Stimulated activated CD4-positive, alpha-beta T cell treated with anti-CD3 and anti-CD28 coated beads, TNF-alpha, amount 100 ng/mL, for 1 hour (primary cell): ENCODE results near the gene LHPP.
"Not testable (repeated sequence)": the region's sequence is repeated elsewhere in the genome, so short reads cannot be mapped to it uniquely, and the experiment has no call there.

Source experiments
- DNase-seq, 3 donors: peaks; one replicate each; pipeline ENCODE4 v3.0.0-alpha.2; 2020; ENCODE audit warnings: low read depth in 3 of 3, low spot score in 1 of 3

Gene LHPP, protein sequence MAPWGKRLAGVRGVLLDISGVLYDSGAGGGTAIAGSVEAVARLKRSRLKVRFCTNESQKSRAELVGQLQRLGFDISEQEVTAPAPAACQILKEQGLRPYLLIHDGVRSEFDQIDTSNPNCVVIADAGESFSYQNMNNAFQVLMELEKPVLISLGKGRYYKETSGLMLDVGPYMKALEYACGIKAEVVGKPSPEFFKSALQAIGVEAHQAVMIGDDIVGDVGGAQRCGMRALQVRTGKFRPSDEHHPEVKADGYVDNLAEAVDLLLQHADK

DNA sequence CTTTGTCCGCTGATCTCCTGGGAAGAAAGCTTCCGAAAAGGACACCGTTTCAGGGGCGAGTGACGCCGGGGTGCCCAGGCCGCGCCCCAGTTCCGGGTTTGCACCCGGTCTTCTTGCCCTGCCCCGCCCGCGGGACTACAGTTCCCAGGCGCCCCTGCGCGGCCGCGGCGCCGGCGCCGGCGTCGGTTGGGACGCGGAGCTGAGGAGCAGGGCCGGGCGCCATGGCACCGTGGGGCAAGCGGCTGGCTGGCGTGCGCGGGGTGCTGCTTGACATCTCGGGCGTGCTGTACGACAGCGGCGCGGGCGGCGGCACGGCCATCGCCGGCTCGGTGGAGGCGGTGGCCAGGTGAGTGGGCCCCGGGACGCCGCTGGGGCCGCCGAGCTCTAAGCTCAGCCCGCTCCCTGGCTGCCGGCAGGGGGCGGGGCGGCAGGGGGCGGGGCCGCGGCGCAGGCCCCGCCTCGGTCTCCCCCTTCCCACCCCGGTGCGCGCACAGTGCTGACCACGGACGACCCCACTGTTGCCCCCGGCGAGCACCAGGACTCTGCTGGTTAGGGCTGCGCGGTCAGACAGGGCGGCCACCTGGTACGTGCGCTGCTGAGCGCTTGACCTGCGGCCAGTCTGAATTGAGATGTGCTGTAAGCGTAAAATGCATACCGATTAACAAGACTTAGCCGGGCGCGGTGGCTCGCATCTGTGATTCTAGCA, at the start of gene LHPP:
TSS of gene LHPP (plus strand) at position 182 of the 706 bp plus-strand sequence. CDS start at position 222, 40 bp downstream.
- peak; percentile 54 to 80 (median 65) for DNase-seq

DNA sequence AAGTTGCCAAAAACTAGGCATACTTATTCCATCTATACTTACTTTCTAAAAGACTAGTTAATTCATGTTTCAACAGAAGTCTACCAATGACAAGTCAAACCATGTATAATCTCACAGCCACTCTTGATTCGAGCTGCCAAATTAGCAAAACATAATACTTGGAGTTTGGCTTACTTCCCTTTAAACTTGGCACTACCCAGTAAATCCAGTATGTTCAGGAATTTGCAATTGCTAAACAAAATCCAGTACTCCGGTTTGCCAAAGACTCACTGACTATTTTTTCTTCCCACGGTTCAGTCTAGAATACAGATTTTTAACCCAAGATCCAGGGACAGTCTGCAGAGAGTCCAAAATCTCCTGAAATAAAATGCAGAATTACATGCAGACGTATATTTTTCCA, 47.5 kb upstream of the LHPP start:
- DNase-seq = no peak

DNA sequence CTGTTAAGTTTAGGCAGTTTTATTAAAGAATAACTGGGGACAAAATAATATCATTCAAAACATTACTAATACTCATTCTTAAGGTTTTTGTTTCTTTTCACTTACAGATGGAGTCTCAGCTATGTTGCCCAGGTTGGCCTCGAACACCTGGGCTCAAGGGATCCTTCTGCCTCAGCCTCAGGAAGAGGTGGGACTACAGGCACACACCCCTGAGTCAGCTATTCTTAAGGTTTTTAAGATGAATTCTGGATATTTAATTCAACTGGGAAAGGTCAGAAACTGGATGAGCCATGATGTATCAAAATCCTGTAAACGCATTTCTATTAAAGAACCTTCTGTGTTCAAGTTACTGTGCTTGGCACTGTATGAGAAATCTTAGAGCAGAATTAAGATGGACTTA, 46.4 kb upstream of the LHPP start:
- no peak for DNase-seq

DNA sequence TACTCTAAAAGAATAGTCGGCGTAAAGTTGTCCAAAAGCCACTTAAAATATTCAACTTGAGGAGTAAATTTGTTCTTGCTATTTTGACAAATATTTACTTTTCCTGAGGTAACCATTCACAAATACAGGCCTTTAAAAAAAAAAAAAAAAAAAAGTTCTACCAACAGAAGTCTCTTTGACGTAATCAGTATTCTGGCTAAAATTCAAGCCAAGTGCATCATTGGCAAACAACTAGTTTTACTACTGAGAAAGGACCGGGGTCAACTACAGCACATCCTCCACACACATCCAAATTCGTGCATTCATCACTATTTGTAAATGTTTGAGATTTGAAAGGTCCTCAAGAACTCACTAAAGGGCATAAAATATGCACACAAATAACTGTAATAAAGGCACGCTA, 44.9 kb upstream of the LHPP start:
- no peak for DNase-seq

DNA sequence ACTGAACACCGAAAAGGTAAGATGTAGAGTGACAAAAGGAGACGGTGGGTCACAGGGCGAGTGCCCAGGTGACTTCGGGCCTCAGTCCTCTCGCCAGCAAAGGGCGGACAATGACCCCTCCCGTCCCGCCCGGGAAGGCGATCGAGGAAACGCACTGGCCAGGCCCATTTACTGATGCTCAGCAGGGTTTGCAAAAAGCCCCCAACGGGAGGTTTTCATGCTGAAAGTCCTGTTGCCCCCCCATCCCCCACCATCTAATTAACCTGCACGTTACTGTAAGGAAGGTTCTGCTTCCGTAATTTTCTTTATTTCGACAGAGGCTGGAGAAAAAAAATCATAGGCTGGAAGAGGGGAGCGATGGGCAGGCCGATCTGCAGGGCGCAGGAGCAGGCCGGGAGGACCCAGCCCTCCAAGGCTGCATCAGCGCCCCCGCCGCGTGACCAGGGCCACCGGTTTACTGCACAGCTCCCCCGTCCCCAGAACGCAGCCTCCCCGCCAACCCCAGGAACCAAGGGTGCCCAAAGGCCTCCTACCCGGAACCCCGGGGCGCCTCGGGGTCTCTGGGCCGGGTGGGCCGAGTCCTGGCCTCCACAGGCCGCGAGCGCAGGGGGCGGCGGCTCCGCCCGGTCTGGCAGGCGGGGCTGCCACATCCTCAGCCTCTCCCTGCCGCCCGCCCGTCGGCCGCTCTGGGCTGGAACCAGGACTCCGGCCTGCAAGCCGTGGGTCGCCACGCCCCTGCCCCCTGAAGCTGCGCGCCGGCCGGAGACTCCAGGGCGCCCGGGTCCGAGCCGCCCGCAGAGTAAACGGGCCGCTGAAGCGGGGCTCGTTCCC, 43.5 kb upstream of the LHPP start:
- peak in 2 of 3 donors; percentile 18 to 31 for DNase-seq

DNA sequence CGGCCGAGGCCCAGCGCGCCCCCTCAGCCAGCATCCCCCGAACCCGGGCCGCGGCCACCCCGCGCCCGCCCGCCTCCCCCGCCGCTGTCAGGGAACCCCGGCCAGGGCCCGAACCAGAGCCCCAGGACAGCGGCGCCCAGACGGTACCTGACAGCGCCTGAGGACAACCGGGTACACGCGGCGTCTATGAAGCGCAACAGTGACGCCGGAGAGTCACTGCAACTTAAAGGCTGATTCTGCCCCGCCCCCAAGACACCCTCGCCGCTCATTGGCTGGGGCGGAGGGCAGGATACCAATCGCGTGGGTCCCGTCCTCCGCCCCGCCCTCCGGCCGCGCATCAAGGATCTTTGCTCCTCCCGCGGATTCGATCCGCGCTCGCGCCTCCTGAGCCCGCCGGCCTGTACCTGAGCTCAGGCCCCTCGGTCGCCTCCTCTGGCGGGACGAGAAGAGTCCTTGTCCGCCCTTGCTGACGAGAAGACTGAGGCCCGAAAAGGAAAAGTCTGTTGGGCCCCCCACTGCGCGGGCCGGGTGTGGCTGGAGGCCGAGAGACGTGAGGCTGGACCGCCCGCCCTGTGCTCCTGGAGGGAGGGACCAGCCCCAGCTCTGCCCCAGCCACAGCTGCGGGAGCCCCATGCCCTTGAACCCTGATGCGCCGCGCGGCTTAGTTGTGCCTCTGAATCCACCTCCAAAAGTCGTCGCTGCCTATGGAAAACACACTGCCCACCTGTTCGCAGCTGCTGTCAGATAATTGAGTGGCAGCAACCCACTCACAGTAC, 42.7 kb upstream of the LHPP start, which contains the start of gene OAT:
TSS of gene OAT (minus strand) at position 198 of the 776 bp plus-strand sequence. CDS start 6,752 bp downstream, outside the sequence.
- peak; percentile 83 to 92 (median 88) for DNase-seq

DNA sequence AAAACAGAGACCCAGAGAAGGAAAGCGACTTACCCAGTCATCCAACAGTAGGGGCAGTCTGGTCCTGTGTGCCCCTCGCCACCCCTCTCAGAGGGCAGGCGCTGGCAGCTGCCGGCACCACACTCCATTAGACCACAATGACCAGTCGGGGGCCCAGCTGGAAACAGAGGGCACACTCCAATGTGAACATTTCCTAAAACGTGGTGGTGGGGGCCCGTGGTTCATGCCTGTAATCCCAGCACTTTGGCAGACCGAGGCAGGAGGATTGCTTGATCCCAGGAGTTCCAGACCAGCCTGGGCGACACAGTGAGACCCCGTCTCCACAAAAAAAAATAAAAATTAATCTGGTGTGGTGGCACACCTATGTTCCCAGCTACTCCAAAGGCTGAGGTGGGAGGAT, 42.0 kb upstream of the LHPP start:
- no peak for DNase-seq

DNA sequence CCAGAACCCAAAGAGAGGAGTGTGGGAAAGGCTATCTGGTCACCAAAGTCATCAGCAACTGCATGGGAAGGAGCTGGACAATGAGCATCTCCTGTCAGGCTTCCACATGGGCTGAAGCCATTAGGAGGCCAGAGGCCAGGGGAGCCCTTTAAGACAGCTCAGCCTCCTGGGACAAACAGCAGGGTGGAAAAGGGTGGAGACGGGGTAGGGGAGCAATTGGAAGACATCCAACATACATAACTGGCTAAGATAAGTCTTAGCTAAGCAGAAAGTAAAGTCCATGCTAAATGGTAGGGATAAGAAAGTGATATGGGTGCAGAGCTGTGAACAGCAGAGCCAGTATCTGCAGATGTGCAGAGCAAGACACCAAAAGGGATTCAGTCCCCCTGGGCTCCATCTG, 41.4 kb upstream of the LHPP start:
- DNase-seq = no peak

DNA sequence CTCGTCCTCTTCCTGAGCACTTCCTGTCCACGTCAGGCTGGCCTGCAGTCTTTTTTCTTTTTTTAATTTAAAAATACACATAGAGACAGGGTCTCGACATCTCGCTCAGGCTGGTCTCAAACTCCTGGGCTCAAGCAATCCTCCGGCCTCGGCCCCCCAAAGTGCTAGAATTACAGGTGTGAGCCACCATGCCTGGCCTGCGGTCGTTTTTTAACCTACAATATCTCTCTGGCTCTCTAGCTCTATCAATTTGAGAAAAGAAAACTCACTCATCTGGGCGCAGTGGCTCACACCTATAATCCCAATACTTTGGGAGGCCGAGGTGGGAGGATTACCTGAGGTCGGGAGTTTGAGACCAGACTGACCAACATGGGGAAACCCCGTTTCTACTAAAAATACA, 38.9 kb upstream of the LHPP start:
- no peak for DNase-seq

DNA sequence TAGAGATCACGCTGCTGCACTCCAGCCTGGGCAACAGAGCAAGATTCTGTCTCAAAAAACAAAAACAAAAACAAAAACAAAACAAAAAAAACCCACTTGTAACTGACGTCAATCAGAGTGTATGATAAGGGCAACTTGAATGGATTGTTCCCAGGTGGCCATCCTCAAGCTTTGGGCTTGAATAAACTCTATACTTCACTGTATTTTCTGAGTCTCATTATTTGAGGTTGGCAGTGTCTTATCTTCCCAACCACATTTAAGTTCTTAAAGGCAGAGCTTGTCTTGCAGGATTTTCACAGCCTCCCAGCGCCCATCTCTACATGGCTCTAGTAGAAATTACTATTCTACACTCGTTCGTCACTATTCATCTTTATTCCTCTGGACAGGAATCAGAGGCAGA, 37.8 kb upstream of the LHPP start:
- no peak for DNase-seq

DNA sequence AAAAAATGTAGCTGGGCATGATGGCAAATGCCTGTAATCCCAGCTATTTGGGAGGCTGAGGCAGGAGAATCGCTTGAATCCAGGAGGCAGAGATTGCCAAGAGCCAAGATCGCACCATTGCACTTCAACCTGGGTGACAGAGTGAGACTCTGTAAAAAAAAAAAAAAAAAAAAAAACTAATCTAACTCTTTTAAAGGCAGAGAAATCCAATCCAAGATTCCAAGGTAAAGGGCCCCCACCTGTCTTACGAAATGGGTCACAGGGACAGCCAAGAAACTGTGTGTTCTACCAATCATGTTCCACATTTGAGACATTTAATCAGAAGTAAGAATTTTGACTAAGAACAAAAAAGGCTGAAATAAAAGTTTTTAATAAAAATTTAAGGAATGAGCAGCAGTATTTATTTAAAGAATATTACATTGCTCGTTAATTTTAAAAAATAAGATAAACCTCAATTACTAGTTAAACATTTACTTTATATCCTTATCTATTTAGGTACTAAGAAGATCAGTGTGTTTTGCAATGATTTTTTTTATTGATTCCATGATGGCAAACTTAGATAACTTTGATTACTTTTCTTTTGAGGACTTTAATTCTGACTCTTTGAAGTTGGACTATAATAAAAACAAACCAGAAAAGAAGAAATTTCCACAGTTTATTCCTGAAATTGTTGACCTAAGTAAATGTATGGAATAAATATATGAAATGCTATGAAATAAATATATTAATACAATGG, 36.2 kb upstream of the LHPP start:
- no peak for DNase-seq

DNA sequence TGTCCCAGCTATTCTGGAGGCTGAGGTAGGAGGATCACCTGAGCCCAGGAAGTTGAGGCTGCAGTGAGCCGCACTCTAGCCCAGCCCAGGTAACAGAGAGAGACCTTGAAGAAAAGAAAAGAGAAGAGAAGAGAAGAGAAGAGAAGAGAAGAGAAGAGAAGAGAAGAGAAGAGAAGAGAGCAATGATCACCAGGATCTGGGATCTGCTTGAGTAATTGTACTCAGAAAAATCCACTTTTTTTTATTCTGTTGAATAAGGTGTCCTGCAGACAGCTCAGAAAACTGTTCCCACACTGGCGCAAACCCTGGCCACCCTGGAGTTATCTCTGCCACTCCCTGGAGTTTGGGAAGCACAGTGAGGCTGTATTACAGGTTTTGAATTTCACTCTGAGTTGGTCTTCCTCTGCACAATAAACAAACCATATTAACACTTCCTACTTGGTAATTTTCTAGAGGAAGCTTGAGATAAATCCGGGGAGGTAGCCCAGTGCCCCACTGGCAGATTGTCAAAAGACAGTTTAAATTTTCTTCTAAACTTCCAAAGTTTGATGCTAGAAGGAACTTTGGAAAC, 33.3 kb upstream of the LHPP start:
- no peak for DNase-seq

DNA sequence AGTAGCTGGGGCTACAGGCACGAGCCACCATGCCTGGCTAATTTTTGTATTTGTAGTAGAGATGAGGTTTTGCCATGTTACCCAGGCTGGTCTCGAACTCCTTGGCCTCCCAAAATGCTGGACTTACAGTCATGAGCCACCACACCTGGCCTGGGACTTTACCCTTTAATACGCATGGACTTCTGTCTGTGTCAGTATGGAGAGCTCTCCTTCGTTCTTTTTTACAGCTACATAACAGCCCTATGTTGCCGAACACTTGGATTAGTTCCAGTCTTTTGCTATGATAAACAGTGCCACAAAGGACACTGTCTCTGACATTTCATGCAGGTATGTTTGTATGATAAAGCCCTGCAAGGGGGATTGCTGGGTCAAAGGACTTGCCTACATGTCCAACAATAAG, 32.0 kb upstream of the LHPP start:
- DNase-seq = no peak

DNA sequence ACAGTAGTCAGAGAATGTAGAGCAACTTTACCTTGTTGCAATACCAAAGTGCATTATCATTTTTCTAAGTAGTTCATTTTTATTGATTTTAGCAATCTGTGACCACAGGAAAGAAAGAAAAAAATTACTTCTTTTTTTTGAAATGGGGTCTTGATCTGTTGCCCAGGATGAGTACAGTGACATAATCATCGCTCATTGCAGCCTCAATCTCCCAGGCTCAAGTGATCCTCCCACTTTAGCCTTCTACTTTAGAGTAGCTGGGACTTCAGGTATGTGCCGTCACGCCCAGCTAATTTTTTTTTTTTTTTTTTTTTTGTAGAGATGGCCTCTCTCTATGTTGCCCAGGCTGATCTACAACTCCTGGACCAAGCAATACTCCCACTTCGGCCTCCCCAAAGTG, 31.5 kb upstream of the LHPP start:
- no peak for DNase-seq

DNA sequence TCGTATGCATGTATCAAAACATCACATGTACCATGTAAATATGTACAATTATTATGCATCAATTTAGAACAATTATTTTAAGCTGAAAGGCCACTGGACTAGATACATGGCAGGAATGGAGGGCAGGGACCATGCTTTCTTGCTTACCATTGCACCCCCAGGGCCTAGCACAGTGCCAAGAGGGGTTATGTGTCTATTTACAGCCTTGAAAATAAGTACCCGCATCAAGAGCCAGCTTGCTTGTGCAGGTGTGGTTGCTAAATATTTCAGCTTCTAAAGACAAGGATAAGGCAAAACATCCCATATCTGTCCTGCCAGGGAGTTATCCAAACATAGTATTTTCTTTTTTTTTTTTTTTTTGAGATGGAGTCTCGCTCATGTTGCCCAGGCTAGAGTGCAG, 28.2 kb upstream of the LHPP start:
- DNase-seq = no peak

DNA sequence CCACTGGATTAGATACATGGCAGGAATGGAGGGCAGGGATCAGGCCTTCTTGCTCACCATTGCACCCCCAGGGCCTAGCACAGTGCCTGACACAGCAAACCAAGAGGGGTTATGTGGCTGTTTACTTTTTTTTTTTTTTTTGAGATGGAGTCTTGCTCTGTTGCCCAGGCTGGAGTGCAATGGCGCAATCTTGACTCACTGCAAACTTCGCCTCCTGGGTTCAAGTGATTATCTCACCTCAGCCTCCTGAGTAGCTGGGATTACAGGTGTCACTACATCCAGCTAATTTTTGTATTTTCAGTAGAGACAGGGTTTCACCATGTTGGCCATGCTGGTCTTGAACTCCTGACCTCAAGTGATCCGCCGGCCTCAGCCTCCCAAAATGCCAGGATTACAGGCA, 25.9 kb upstream of the LHPP start:
- DNase-seq = not testable (repeated sequence)

DNA sequence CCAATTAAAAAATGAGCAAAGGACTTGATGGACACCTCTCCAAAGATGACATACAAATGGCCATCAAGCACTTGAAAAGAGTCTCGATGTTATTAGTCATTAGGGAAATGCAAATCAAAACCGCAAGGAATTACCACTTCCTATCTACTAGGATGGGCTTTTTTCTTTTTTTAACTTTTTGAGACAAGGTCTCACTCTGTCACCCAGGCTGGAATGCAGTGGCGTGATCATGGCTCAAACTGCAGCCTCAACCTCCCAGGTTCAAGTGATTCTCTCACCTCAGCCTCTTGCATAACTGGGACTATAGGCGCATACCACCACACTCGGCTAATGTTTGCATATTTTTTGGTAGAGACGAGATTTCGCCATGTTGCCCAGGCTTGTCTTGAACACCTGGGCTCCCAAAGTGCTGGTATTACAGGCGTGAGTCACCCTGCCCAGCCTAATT, 25.4 kb upstream of the LHPP start:
- DNase-seq = no peak

DNA sequence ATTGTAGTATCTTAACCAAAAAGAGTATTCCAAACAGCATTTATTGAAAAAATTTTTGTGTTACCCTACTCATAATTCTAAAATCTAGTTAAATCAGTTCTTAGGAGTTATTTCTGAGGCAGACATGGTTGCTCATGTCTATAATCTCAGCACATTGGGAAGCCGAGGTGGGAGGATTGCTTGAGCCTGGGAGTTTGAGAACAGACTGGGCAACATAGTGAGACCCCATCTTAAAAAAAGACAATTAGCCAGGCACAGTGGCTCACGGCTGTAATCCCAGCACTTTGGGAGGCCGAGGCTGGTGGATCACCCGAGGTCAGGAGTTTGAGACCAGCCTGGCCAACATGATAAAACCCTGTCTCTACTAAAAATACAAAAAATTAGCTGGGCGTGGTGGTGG, 19.9 kb upstream of the LHPP start:
- not testable (repeated sequence) for DNase-seq

DNA sequence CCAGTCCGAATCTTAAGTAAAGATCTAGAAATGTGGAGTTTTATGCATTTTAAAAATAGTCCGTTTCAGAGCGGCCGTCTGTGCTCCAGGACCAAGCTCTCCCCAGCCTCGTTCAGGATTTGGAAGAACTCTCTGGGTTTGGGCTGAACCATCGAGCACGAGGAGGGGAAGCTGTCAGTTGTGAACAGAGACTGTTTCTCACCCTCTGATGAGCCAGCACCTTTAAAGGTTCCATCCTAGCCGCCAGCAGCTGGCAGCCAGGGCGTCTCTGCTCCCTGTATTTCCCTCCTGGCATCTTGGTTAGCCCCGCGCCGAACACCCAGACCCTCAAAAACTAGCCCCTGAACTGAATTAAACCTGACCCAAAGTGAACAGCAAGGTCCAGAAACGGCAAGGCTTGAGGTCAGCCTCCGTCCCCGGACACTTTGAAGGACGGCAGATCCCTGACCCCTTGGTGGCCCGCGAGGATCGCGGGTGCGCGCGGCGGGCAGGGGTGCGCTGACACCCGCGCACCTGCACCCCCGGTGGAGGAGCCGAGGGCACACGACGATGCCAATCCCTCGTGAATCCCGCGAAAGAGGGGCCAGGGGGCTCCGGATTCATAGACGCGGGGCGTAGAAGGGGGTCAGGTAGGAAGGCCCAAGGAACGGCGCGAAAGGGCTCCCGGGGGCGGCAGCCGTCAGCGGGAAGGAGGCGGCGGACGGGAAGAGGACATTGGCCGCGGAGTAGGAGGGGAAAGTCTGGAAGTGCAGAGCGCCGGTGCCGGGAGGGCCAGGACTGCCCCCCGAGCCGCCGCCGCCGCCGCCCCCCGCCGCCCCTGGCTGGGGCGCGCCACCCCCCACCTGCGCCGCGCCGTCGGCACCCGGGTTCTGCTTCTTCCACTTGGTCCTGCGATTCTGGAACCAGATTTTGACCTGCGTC, 14.5 kb upstream of the LHPP start:
- no peak for DNase-seq
